ENCODE data around the gene MICALL1.

GRCh38 chr22:37959231-37959825 is 53.2 kb downstream of the MICALL1 start:
- TF ChIP-seq ETV5 (CRISPR knock-in tag; IDR thresholded peaks at IDR 0.05; ENCODE audit: low read depth), result no peak
- TF ChIP-seq CTCF (IDR thresholded peaks at IDR 0.05 in 2 of 3, conservative IDR thresholded peaks at IDR 0.05 in 1 of 3; ENCODE audit: insufficient read depth in 2 of 3, low read depth in 1 of 3, low read length in 3 of 3), result no peak
- TF ChIP-seq SMARCB1 (IDR thresholded peaks at IDR 0.05; ENCODE audit: insufficient read length, low read depth), result no peak
- TF ChIP-seq SP1 (CRISPR knock-in tag; IDR thresholded peaks at IDR 0.05), result no peak

Measured in K562 (cell line).